OCI-LY1 (cell line): ENCODE results near the gene GTF3A.

Experiments used
- EZH2 ChIP-seq: fragments of 200-600 bp; sonication (generic), shearing (Covaris generic); IDR thresholded peaks from 2 replicates; pipeline ENCODE4 v1.8.0; 2017; ENCODE audit warnings: borderline replicate concordance, mixed run types, mild to moderate bottlenecking, antibody characterized with exemption, low read length, moderate library complexity, mixed read lengths
- TF ChIP-seq, protein P1 (sequence below): fragments of 200-600 bp; sonication (generic), shearing (Covaris generic); IDR thresholded peaks from 2 replicates; pipeline ENCODE4 v1.5.1; 2017; ENCODE audit warnings: mild to moderate bottlenecking, antibody characterized with exemption, low read length, moderate library complexity, mixed read lengths

DNA sequence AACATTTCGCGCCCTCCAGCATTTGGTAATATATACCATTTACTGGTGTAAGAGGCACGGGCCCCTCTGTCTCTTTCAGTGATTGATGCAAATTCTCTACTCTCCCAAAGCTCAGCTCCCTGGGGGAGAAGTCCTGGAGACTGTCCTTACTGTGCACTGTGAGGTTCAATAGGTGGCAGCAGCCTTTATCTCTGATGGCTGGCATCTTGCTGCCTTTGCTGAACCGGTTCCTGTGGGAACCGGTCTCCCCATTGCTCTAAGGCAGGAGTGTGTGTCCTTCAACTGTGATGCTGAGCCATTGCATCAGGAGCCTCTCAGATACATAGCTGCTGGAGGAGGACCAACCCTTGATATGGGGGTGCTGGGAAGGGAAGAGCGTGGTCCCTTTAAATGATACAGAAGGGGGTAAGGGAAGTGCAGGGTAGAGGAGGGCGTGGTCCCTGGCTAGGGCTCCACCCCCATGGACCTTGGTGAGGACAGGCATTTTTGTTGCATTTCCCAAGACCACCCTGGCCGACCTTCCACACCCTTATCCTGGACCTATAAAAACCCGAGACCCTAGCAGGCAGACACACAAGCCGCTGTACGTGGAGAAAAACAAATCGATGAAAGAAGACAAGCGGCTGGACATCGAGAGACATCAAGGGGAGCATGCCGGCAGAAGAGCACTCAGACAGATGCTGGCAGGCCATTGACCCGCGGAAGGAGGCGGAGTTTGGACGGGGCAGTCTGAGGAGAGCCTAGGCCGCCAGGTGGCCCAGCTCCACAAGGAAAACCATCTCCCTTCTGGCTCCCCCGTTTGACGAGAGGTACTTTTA lies 41.1 kb upstream of the GTF3A start:
- no peak for TF ChIP-seq EZH2
- TF ChIP-seq, protein P1, sequence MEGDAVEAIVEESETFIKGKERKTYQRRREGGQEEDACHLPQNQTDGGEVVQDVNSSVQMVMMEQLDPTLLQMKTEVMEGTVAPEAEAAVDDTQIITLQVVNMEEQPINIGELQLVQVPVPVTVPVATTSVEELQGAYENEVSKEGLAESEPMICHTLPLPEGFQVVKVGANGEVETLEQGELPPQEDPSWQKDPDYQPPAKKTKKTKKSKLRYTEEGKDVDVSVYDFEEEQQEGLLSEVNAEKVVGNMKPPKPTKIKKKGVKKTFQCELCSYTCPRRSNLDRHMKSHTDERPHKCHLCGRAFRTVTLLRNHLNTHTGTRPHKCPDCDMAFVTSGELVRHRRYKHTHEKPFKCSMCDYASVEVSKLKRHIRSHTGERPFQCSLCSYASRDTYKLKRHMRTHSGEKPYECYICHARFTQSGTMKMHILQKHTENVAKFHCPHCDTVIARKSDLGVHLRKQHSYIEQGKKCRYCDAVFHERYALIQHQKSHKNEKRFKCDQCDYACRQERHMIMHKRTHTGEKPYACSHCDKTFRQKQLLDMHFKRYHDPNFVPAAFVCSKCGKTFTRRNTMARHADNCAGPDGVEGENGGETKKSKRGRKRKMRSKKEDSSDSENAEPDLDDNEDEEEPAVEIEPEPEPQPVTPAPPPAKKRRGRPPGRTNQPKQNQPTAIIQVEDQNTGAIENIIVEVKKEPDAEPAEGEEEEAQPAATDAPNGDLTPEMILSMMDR, result no peak
